NOMO-1 treated with DMSO at 0.1 percent for 48 hours (cell line): ENCODE data around the gene NHERF2.

Experiments used
- DNase-seq: peaks from one replicate; lab custom pipeline; 2025; ENCODE audit not compliant: unreplicated experiment; lab: John Stamatoyannopoulos, UW

Gene NHERF2

GRCh38 chr16:2079991-2080390, 53.3 kb downstream of the NHERF2 start:
- no peak for DNase-seq

- DNase-seq: no peak
Observed at GRCh38 chr16:2081201-2082084, 54.7 kb downstream of the NHERF2 start.

DNA sequence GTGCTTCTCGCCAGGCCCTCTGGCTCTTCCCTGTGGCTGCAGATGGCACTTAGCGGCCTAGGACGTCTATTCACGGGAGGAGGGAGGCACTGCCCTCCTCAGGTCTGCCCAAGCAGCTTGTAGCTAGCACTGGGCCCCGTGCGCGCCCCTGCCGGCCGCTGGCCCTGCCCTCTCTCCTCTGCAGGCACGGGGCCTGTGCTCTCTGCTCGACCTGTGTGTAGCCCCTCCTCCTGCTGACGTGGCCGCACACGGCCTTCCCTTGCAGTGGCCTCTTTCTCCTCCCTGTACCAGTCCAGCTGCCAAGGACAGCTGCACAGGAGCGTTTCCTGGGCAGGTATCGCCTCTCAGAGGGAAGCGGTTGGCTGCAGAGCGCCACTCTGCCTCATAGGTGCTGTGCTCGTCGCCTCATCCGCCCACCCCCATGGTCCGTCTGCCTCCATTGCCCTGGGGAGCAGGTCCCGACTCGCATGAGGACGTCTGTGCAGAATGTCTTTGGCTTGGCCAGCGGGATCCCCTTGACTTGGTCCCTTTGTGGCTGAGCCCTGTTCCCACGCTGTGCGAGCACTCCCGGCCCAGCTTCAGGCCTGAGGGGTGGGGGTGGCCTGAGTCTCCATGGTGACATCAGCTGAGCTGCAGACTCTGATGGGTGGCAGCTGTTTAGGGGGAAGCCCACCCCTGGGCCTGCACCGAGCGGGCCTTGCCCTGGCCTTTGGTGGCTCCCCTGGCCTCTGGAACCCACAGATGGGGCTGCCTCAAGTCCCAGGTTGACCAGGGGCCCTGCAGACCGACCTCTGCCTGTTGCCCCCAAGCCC, 55.7 kb downstream of the NHERF2 start:
- DNase-seq: no peak

- no peak for DNase-seq
Observed at GRCh38 chr16:2082983-2083364, 56.3 kb downstream of the NHERF2 start.

- DNase-seq: no peak
Observed at GRCh38 chr16:2083409-2083808, 56.7 kb downstream of the NHERF2 start.

DNA sequence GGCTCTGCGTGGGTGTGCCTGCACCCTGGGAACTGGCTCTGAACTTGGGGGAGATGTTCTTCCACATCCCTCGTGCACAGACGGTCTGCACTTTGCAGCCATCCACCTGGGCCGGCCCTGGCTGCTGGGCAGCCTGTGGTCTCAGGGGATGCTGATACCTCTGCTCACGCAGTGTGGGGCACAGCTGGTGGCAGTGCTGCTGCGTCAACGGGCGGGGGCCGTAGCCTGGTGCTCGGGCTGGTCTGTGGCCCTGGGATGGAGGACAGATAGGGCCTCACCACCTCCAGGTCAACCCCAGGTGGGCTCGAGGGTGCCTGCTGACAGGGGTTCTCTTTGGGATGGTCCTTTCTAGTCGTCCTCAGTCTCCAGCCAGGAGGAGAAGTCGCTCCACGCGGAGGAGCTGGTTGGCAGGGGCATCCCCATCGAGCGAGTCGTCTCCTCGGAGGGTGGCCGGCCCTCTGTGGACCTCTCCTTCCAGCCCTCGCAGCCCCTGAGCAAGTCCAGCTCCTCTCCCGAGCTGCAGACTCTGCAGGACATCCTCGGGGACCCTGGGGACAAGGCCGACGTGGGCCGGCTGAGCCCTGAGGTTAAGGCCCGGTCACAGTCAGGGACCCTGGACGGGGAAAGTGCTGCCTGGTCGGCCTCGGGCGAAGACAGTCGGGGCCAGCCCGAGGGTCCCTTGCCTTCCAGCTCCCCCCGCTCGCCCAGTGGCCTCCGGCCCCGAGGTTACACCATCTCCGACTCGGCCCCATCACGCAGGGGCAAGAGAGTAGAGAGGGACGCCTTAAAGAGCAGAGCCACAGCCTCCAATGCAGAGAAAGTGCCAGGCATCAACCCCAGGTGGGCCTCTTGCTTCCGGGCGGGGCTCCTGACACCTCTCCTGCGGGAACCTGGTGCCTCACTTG, 57.4 kb downstream of the NHERF2 start:
- no peak for DNase-seq

- no peak for DNase-seq
Observed at GRCh38 chr16:2084895-2085625, 58.4 kb downstream of the NHERF2 start.

GRCh38 chr16:2085669-2086068, 59.0 kb downstream of the NHERF2 start:
- DNase-seq: no peak

GRCh38 chr16:2086106-2086742, 59.5 kb downstream of the NHERF2 start:
- DNase-seq: no peak

DNA sequence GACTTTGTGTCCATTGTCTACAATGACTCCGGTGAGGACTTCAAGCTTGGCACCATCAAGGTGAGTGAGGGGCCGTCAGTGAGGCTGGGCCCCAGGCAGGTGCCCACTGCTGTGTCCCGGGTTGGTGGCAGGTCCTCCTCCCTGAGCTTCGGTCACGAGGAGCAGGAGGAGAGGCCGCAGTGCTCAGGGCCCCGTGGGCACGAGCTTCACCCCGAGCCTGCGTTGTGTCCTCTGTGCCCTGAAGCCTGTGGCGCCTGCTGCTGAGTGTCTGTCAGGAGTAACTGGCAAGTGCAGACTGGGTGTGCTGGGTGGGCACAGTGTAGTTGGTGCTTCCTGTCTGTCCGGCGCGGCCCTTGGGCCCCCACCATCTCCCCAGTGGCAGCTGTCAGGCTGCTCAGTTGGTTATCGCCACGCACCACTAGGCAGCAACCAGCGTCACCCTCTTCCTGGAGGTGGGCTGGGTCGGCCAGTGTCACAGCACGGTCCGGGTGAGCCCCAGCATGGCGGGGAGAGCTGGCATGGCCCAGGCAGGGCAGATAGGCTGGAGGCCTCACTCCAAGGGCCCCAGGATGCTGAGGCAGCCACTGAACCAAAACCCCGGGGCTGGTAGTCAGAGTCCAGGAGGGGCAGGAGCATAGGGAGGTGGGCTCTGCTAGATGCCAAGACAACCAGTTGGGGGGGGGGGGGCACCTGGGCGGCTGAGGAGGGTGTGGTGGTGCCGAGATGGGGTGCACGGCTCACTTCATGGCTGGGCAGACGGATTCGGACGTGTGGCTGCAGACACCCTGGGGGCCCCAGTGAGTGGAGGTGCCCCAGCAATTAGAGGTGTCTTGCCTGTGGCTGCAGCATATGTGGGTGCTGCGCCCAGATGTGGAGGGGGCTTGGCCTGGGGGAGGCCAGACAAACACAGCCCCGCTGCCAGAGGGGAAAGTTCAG, 60.4 kb downstream of the NHERF2 start:
- no peak for DNase-seq

GRCh38 chr16:2087748-2088631, 61.3 kb downstream of the NHERF2 start:
- no peak for DNase-seq
